ENCODE data around the gene GADD45B.
"Not testable (repeated sequence)": the region's sequence is repeated elsewhere in the genome, so short reads cannot be mapped to it uniquely, and the experiment has no call there.

The GADD45B gene

GRCh38 chr19:2514981-2515518 is 39.1 kb downstream of the GADD45B start:
- no peak for DNase-seq (ENCODE audit: low read depth)

GRCh38 chr19:2516727-2517126 is 40.8 kb downstream of the GADD45B start:
- DNase-seq (ENCODE audit: low read depth), result no peak

- no peak for DNase-seq (ENCODE audit: low read depth)
Observed at GRCh38 chr19:2517881-2518601, 42.1 kb downstream of the GADD45B start.

- not testable (repeated sequence) for DNase-seq (ENCODE audit: low read depth)
Observed at GRCh38 chr19:2518856-2519255, 42.9 kb downstream of the GADD45B start.

GRCh38 chr19:2519482-2519881 is 43.6 kb downstream of the GADD45B start:
- DNase-seq (ENCODE audit: low read depth), result no peak

GRCh38 chr19:2523630-2524311 is 47.8 kb downstream of the GADD45B start:
- DNase-seq (ENCODE audit: low read depth), result no peak

- DNase-seq (ENCODE audit: low read depth), result no peak
Observed at GRCh38 chr19:2524361-2524839, 48.5 kb downstream of the GADD45B start.

GRCh38 chr19:2524840-2525723 is 49.2 kb downstream of the GADD45B start:
- DNase-seq (ENCODE audit: low read depth), result no peak

- DNase-seq (ENCODE audit: low read depth), result no peak
Observed at GRCh38 chr19:2527171-2527570, 51.2 kb downstream of the GADD45B start.

GRCh38 chr19:2527686-2528085 is 51.8 kb downstream of the GADD45B start:
- no peak for DNase-seq (ENCODE audit: low read depth)
